Osteocyte (in vitro differentiated cells): ENCODE measurements around the gene IL4. TPM values are rescaled to one million over a fixed set of nuclear protein-coding genes. Genes with fewer than 3 reads are reported as not detected.

Experiments
- DNase-seq: peaks from one replicate; pipeline ENCODE4 v3.0.0; 2021; ENCODE audit warnings: mixed read lengths; ENCODE audit not compliant: unreplicated experiment; ENCODE audit errors: extremely low spot score
- H3K27ac Mint-ChIP-seq: one replicate; pipeline ENCODE4 v1.8.0; 2021; ENCODE audit warnings: mild to moderate bottlenecking, mixed read lengths; ENCODE audit not compliant: unreplicated experiment
- H3K27me3 Mint-ChIP-seq: one replicate; pipeline ENCODE4 v1.8.0; 2021; ENCODE audit warnings: mixed read lengths; ENCODE audit not compliant: unreplicated experiment
- H3K36me3 Mint-ChIP-seq: one replicate; pipeline ENCODE4 v1.8.0; 2021; ENCODE audit warnings: mixed read lengths; ENCODE audit not compliant: unreplicated experiment
- H3K4me1 Mint-ChIP-seq: one replicate; pipeline ENCODE4 v1.8.0; 2021; ENCODE audit warnings: mixed read lengths; ENCODE audit not compliant: unreplicated experiment
- H3K4me3 Mint-ChIP-seq: one replicate; pipeline ENCODE4 v1.8.0; 2021; ENCODE audit warnings: mild to moderate bottlenecking, moderate library complexity, mixed read lengths; ENCODE audit not compliant: unreplicated experiment
- H3K9me3 Mint-ChIP-seq: one replicate; pipeline ENCODE4 v1.8.0; 2021; ENCODE audit warnings: mixed read lengths; ENCODE audit not compliant: unreplicated experiment
- CTCF ChIP-seq: fragments of 200-600 bp; sonication (generic); IDR thresholded peaks from 2 replicates; pipeline ENCODE4 v1.5.0; 2021; ENCODE audit warnings: antibody characterized with exemption, mild to moderate bottlenecking, moderate library complexity
- total RNA-seq: library from RNA; stranded (reverse); gene quantifications from 2 replicates; pipeline ENCODE4 v1.2.1, GENCODE V29; 2021

The IL4 gene
- total RNA-seq, 1 donor from 2014 or later = not detected

GRCh38 chr5:132678735-132679134, 4.9 kb downstream of the IL4 start:
- peak; percentile 51 for DNase-seq
- H3K27me3 Mint-ChIP-seq = no peaks in the 10 kb centered on the region
- no peaks in the 10 kb centered on the region for H3K9me3 Mint-ChIP-seq
- no peak overlapping the region for H3K4me3 Mint-ChIP-seq
- H3K4me1 Mint-ChIP-seq = peaks cover 39% of the 10 kb centered on the region
- no peak overlapping the region for H3K27ac Mint-ChIP-seq
- no peak for TF ChIP-seq CTCF
- H3K36me3 Mint-ChIP-seq = no peaks in the 10 kb centered on the region

GRCh38 chr5:132679166-132679565, 5.4 kb downstream of the IL4 start:
- Mint-ChIP-seq H3K4me3 (no peak overlapping the region), H3K9me3 (no peaks in the 10 kb centered on the region), H3K4me1 (peaks cover 36% of the 10 kb centered on the region), H3K27me3 (no peaks in the 10 kb centered on the region), H3K27ac (no peak overlapping the region), H3K36me3 (no peaks in the 10 kb centered on the region)
- no peak for DNase-seq
- no peak for TF ChIP-seq CTCF

GRCh38 chr5:132679717-132680380, 6.1 kb downstream of the IL4 start:
- Mint-ChIP-seq H3K36me3 (no peaks in the 10 kb centered on the region), H3K27ac (no peak overlapping the region), H3K9me3 (no peaks in the 10 kb centered on the region), H3K4me3 (no peak overlapping the region), H3K27me3 (no peaks in the 10 kb centered on the region), H3K4me1 (peaks cover 29% of the 10 kb centered on the region)
- DNase-seq = peak; percentile 64
- TF ChIP-seq CTCF = no peak

GRCh38 chr5:132680780-132681475, 7.1 kb downstream of the IL4 start:
- Mint-ChIP-seq H3K9me3 (no peaks in the 10 kb centered on the region), H3K4me3 (no peak overlapping the region), H3K27me3 (no peaks in the 10 kb centered on the region), H3K36me3 (peaks cover 1% of the 10 kb centered on the region), H3K4me1 (peaks cover 24% of the 10 kb centered on the region), H3K27ac (no peak overlapping the region)
- DNase-seq = peak; percentile 65
- no peak for TF ChIP-seq CTCF

GRCh38 chr5:132681476-132681831, 7.7 kb downstream of the IL4 start:
- TF ChIP-seq CTCF = no peak
- Mint-ChIP-seq H3K4me3 (no peak overlapping the region), H3K27me3 (no peaks in the 10 kb centered on the region), H3K27ac (no peak overlapping the region), H3K4me1 (peaks cover 24% of the 10 kb centered on the region), H3K9me3 (no peaks in the 10 kb centered on the region), H3K36me3 (peaks cover 1% of the 10 kb centered on the region)
- DNase-seq = no peak
